CD4-positive, CD25-positive, alpha-beta regulatory T cell (primary cell): ENCODE data around the gene THSD7B. TPM values are rescaled to one million over a fixed set of nuclear protein-coding genes. Genes with fewer than 3 reads are reported as not detected.

ENCODE experiments used
- ATAC-seq, 2 donors: fragments of 150-1000 bp; cut with Tn5 transposase; one replicate each; pipeline ENCODE4 v1.10.0; 2021; ENCODE audit warnings: low read depth in 2 of 2, moderate number of reproducible peaks in 2 of 2, moderate library complexity in 1 of 2
- DNase-seq, 3 donors: peaks; one replicate each; pipeline versions ENCODE4 v3.0.0 to v3.0.0-alpha.2; 2012 to 2022; ENCODE audit warnings: mixed read lengths in 1 of 3
- H3K27ac ChIP-seq: one replicate; pipeline ENCODE4 v1.7.0; 2013; ENCODE audit warnings: mild to moderate bottlenecking, low read length; ENCODE audit not compliant: insufficient read depth, poor library complexity, severe bottlenecking
- H3K27me3 ChIP-seq: one replicate; pipeline ENCODE4 v1.7.0; 2013; ENCODE audit warnings: low read length; ENCODE audit not compliant: control insufficient read depth, insufficient read depth
- H3K36me3 ChIP-seq: one replicate; pipeline ENCODE4 v1.7.0; 2013; ENCODE audit warnings: mild to moderate bottlenecking, low read length, moderate library complexity; ENCODE audit not compliant: control insufficient read depth, insufficient read depth
- H3K4me1 ChIP-seq: 2 replicates; pipeline ENCODE4 v1.7.0; 2013; ENCODE audit warnings: mild to moderate bottlenecking, low read length; ENCODE audit not compliant: insufficient read depth, control insufficient read depth, poor library complexity, severe bottlenecking
- H3K4me3 ChIP-seq: one replicate; pipeline ENCODE4 v1.7.0; 2013; ENCODE audit warnings: low read depth, mild to moderate bottlenecking, low read length, moderate library complexity
- H3K9me3 ChIP-seq, 2 experiments: 1 replicate in 1 of 2; 2 replicates in 1 of 2; pipeline ENCODE4 v1.7.0; 2013; ENCODE audit warnings: low read length in 2 of 2, mild to moderate bottlenecking in 1 of 2, moderate library complexity in 1 of 2; ENCODE audit not compliant: control insufficient read depth in 2 of 2
- H3K27ac Mint-ChIP-seq, 3 donors: one replicate each; pipeline ENCODE4 v1.8.0; 2020 to 2022; ENCODE audit warnings: mild to moderate bottlenecking in 3 of 3, mixed read lengths in 3 of 3, moderate library complexity in 2 of 3
- H3K27me3 Mint-ChIP-seq: one replicate; pipeline ENCODE4 v1.8.0; 2022; ENCODE audit warnings: mild to moderate bottlenecking, mixed read lengths
- H3K36me3 Mint-ChIP-seq: one replicate; pipeline ENCODE4 v1.8.0; 2020; ENCODE audit warnings: mixed read lengths
- H3K4me1 Mint-ChIP-seq, 4 donors: one replicate each; pipeline ENCODE4 v1.8.0; 2020 to 2022; ENCODE audit warnings: mixed read lengths in 4 of 4, mild to moderate bottlenecking in 1 of 4
- H3K4me3 Mint-ChIP-seq, 4 donors: one replicate each; pipeline ENCODE4 v1.8.0; 2020 to 2022; ENCODE audit warnings: mild to moderate bottlenecking in 4 of 4, mixed read lengths in 4 of 4, moderate library complexity in 3 of 4
- H3K9me3 Mint-ChIP-seq, 7 donors: one replicate each; pipeline ENCODE4 v1.8.0; 2020 to 2022; ENCODE audit warnings: mixed read lengths in 7 of 7, mild to moderate bottlenecking in 3 of 7, moderate library complexity in 2 of 7
- polyA plus RNA-seq, 4 donors: library from polyadenylated mRNA; unstranded; fragments of 300-500 nt; fragmentation: Illumina TruSeq; gene quantifications; one replicate each; pipeline ENCODE4 v1.2.3, GENCODE V29; 2021
- total RNA-seq: library from RNA; stranded (reverse); gene quantifications from one replicate; pipeline ENCODE4 v1.2.3, GENCODE V29; 2022

The THSD7B gene
- total and polyA plus RNA-seq, 5 donors from 2014 or later: not detected

DNA sequence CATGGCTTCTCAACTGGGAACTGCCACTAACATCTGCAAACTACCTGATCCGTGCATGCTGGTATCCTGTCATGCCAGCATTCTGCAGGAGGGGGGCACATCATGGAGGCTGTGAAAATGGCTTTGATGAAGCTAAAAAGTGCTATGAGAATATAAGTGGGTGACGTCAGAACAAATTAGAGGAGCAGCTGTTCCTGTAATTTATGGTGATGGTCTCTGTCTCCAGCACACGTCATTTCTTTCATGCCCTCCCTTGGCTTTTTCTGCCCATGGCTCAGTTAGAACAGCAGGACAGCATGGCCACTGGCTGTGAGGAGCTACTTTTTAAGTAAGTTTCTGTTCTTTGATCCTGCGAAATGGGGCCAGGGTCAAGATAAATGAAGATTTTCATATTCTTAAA lies 466.3 kb downstream of the THSD7B start:
- Mint-ChIP-seq H3K27me3 (no peaks in the 10 kb centered on the region), H3K9me3 (peaks cover 0 to 5% (median 0%) of the 10 kb centered on the region in 7 donors), H3K36me3 (no peaks in the 10 kb centered on the region), H3K27ac (no peak overlapping the region), H3K4me1 (no peaks in the 10 kb centered on the region), H3K4me3 (no peak overlapping the region)
- H3K4me3 ChIP-seq: no peak overlapping the region
- H3K27ac ChIP-seq: no peak overlapping the region
- no peaks in the 10 kb centered on the region for H3K9me3 ChIP-seq
- no peaks in the 10 kb centered on the region for H3K27me3 ChIP-seq
- DNase-seq (no peak), ATAC-seq (no peak)
- H3K4me1 ChIP-seq: no peaks in the 10 kb centered on the region
- H3K36me3 ChIP-seq: no peaks in the 10 kb centered on the region

DNA sequence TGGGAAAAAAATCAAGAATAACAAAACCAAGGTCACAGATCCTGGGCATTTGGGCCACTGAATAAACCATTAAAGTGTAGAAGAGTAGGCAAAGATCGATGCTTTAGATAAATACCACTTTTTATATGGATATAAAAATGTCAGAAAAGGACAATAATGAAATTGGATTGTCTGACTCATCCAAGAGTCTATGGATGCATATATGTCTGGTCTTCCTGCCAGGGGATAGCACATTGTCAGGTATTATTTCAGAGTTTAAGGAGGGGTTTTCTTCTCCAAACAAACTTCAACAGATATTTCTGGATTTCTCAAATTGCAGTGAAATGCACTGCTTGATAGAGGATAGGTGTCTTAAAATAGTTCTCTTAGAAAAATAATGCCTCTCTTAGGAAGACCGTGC lies 466.7 kb downstream of the THSD7B start:
- Mint-ChIP-seq H3K36me3 (no peaks in the 10 kb centered on the region), H3K4me3 (no peak overlapping the region), H3K4me1 (no peaks in the 10 kb centered on the region), H3K9me3 (peaks cover 0 to 5% (median 0%) of the 10 kb centered on the region in 7 donors), H3K27me3 (no peaks in the 10 kb centered on the region), H3K27ac (no peak overlapping the region)
- Histone ChIP-seq H3K27me3 (no peaks in the 10 kb centered on the region), H3K9me3 (no peaks in the 10 kb centered on the region), H3K27ac (no peak overlapping the region), H3K4me1 (no peaks in the 10 kb centered on the region), H3K4me3 (no peak overlapping the region), H3K36me3 (no peaks in the 10 kb centered on the region)
- ATAC-seq: no peak
- DNase-seq: no peak

DNA sequence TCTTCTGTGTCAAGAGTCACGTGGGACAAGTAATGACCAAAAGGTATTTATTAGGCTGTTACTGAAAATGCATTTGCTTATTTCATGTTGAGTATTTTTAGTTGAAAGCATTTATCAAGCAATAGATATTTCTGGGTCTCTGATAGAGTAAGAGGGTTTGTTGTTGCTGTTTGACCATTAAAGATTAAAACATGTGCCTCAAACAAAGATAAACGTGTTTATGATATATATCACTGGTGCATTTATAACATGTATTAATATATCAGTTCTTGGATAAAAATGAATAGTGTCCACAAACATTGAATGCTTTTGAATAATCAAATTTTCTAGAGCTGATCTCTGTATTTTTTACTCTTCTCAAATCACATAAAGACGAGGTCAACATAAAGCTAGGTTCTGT lies 467.7 kb downstream of the THSD7B start:
- H3K4me1 ChIP-seq: no peaks in the 10 kb centered on the region
- Mint-ChIP-seq H3K4me1 (no peaks in the 10 kb centered on the region), H3K36me3 (no peaks in the 10 kb centered on the region), H3K27ac (no peak overlapping the region), H3K4me3 (no peak overlapping the region), H3K9me3 (peaks cover 0 to 6% (median 1%) of the 10 kb centered on the region in 7 donors), H3K27me3 (no peaks in the 10 kb centered on the region)
- H3K27me3 ChIP-seq: no peaks in the 10 kb centered on the region
- DNase-seq: no peak
- H3K9me3 ChIP-seq: no peaks in the 10 kb centered on the region
- no peak for ATAC-seq
- H3K27ac ChIP-seq: no peak overlapping the region
- no peak overlapping the region for H3K4me3 ChIP-seq
- no peaks in the 10 kb centered on the region for H3K36me3 ChIP-seq

DNA sequence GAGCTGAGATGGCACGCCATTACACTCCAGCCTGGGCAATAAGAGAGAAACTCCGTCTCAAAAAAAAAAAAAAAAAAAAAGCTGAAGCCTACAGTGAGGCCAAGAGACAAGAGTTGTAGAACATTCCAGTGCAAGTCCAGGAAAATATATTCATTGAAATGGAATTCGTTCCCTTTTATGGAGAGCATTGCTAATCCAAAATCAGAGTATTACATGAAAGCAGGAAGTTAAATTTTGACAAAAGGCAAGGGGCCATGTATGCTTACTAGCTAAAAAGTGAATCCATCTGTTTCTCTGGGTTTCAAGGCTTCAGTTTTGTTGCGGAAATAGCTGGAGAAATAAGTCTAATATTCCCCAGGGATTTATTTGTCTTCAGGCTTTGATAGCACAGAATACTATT lies 471.7 kb downstream of the THSD7B start:
- H3K9me3 Mint-ChIP-seq: peaks cover 0 to 6% (median 1%) of the 10 kb centered on the region in 7 donors
- no peak for ATAC-seq
- no peaks in the 10 kb centered on the region for H3K4me1 ChIP-seq
- no peaks in the 10 kb centered on the region for H3K36me3 Mint-ChIP-seq
- no peak for DNase-seq
- no peak overlapping the region for H3K27ac Mint-ChIP-seq
- H3K36me3 ChIP-seq: no peaks in the 10 kb centered on the region
- H3K27me3 Mint-ChIP-seq: peaks cover under 1% of the 10 kb centered on the region
- no peaks in the 10 kb centered on the region for H3K9me3 ChIP-seq
- no peaks in the 10 kb centered on the region for H3K4me1 Mint-ChIP-seq
- H3K4me3 ChIP-seq: no peak overlapping the region
- H3K27ac ChIP-seq: no peak overlapping the region
- no peak overlapping the region for H3K4me3 Mint-ChIP-seq
- no peaks in the 10 kb centered on the region for H3K27me3 ChIP-seq

DNA sequence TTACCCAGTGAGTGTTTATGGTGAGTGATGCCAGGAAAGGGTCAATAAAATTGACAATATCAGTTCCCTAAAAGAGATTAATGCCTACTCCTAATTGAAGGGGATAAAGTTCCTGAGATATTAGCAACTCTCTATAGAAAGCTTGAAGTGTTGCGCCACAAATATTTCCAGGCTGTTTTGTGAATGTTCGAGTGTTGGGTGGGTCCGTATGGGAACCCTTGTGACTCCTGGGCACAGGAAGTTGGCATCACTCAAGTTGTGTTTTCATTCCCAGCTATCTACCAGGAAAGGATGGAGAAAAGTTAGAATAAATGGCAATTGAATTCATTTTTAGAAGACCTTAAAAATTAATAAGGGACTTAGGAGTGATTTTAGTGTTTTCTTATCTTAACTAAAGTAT lies 472.7 kb downstream of the THSD7B start:
- Mint-ChIP-seq H3K9me3 (peaks cover 0 to 6% (median 1%) of the 10 kb centered on the region in 7 donors), H3K4me3 (no peak overlapping the region), H3K27me3 (peaks cover 4% of the 10 kb centered on the region), H3K4me1 (no peaks in the 10 kb centered on the region), H3K27ac (no peak overlapping the region), H3K36me3 (no peaks in the 10 kb centered on the region)
- Histone ChIP-seq H3K36me3 (no peaks in the 10 kb centered on the region), H3K27ac (no peak overlapping the region), H3K9me3 (no peaks in the 10 kb centered on the region), H3K4me1 (no peaks in the 10 kb centered on the region), H3K4me3 (no peak overlapping the region), H3K27me3 (no peaks in the 10 kb centered on the region)
- no peak for ATAC-seq
- DNase-seq: no peak

DNA sequence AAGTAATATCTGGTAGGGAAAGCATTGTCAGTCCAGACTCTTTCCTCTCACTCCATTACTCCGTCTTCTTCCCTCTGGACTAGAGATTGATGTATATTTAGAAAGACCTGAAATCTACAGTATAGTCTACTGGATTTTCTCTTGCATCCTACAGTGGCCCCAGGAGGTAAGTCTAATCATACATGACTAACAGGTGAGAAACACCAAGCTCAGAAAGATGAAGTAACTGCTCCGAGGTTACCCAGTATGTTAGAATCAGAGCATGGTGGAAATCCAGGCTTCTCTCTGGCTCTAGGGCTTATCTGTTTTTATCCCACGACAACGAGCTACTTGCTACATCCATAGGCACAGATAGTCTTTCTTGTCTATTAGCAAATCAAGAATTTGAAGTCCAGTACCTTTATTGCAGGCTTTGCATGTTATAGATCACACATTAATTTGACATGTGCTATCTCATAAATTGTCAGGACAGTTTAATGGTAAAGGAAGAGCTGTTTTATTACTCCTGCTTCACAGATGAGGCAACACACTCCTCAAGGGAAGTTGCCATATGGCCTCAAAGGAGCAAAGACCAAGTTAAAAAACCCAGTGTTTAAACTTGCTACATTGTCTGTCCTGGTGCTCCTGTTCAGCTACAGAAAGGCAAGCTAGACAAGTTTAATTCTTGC lies 484.3 kb downstream of the THSD7B start:
- no peaks in the 10 kb centered on the region for H3K27me3 ChIP-seq
- H3K36me3 ChIP-seq: no peaks in the 10 kb centered on the region
- Mint-ChIP-seq H3K27ac (no peak overlapping the region), H3K4me3 (no peak overlapping the region), H3K36me3 (no peaks in the 10 kb centered on the region), H3K9me3 (peaks cover 0 to 7% (median under 1%) of the 10 kb centered on the region in 7 donors), H3K4me1 (no peaks in the 10 kb centered on the region), H3K27me3 (no peaks in the 10 kb centered on the region)
- H3K9me3 ChIP-seq: no peaks in the 10 kb centered on the region
- ATAC-seq: no peak
- no peaks in the 10 kb centered on the region for H3K4me1 ChIP-seq
- no peak overlapping the region for H3K27ac ChIP-seq
- no peak for DNase-seq
- no peak overlapping the region for H3K4me3 ChIP-seq

DNA sequence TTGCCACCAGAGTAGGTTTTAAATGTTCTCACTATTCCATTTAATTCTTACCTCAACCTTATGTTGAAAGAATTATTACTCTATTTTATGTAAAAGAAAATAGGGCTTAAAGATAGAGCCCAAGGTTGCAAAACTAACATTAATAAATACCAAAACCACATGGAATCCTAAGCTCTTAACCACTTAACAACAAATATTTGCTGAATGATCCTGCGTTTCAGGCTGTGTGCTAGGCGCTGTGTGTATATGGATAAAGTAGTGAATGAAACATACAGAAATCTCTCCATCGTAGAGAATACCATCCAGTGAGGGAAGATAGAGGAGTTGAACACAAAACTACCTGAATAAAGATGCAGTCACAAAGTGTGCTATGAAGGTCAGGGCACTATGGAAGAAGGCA lies 485.1 kb downstream of the THSD7B start:
- Mint-ChIP-seq H3K4me3 (no peak overlapping the region), H3K4me1 (no peaks in the 10 kb centered on the region), H3K36me3 (no peaks in the 10 kb centered on the region), H3K27ac (no peak overlapping the region), H3K27me3 (no peaks in the 10 kb centered on the region), H3K9me3 (peaks cover 0 to 9% (median 0%) of the 10 kb centered on the region in 7 donors)
- Histone ChIP-seq H3K4me1 (no peaks in the 10 kb centered on the region), H3K9me3 (no peaks in the 10 kb centered on the region), H3K27me3 (no peaks in the 10 kb centered on the region), H3K4me3 (no peak overlapping the region), H3K36me3 (no peaks in the 10 kb centered on the region), H3K27ac (no peak overlapping the region)
- no peak for DNase-seq
- ATAC-seq: no peak

DNA sequence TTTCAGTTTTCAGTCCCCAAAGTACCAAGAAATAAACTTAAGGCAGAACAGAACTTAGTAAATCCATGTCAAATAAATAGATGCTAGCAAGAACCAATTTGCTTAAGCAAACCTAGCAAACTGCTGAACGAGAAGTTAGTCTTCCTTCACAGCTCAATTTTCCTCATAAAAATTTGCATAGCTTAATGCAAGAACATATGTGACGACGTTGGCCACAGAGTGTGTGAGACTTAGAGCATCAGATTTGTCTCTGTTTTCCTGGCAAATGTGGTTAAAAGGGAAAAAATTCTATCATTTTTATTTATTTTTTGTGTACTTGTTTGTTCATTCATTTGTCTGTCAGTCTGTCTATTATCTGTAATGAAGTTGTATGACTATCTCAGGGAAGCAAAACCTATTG lies 485.7 kb downstream of the THSD7B start:
- Mint-ChIP-seq H3K27me3 (no peaks in the 10 kb centered on the region), H3K9me3 (peaks cover 0 to 9% (median 0%) of the 10 kb centered on the region in 7 donors), H3K36me3 (no peaks in the 10 kb centered on the region), H3K4me1 (no peaks in the 10 kb centered on the region), H3K4me3 (no peak overlapping the region), H3K27ac (no peak overlapping the region)
- H3K27me3 ChIP-seq: no peaks in the 10 kb centered on the region
- H3K4me3 ChIP-seq: no peak overlapping the region
- no peaks in the 10 kb centered on the region for H3K36me3 ChIP-seq
- no peaks in the 10 kb centered on the region for H3K9me3 ChIP-seq
- H3K27ac ChIP-seq: no peak overlapping the region
- ATAC-seq (no peak), DNase-seq (no peak)
- no peaks in the 10 kb centered on the region for H3K4me1 ChIP-seq
